Osteocyte (in vitro differentiated cells): ENCODE measurements around the gene MRPL50. TPM values are rescaled to one million over a fixed set of nuclear protein-coding genes. Genes with fewer than 3 reads are reported as not detected.

Experiments used
- DNase-seq: peaks from one replicate; pipeline ENCODE4 v3.0.0; 2021; ENCODE audit warnings: mixed read lengths; ENCODE audit not compliant: unreplicated experiment; ENCODE audit errors: extremely low spot score
- H3K27ac Mint-ChIP-seq: one replicate; pipeline ENCODE4 v1.8.0; 2021; ENCODE audit warnings: mild to moderate bottlenecking, mixed read lengths; ENCODE audit not compliant: unreplicated experiment
- H3K27me3 Mint-ChIP-seq: one replicate; pipeline ENCODE4 v1.8.0; 2021; ENCODE audit warnings: mixed read lengths; ENCODE audit not compliant: unreplicated experiment
- H3K36me3 Mint-ChIP-seq: one replicate; pipeline ENCODE4 v1.8.0; 2021; ENCODE audit warnings: mixed read lengths; ENCODE audit not compliant: unreplicated experiment
- H3K4me1 Mint-ChIP-seq: one replicate; pipeline ENCODE4 v1.8.0; 2021; ENCODE audit warnings: mixed read lengths; ENCODE audit not compliant: unreplicated experiment
- H3K4me3 Mint-ChIP-seq: one replicate; pipeline ENCODE4 v1.8.0; 2021; ENCODE audit warnings: mild to moderate bottlenecking, moderate library complexity, mixed read lengths; ENCODE audit not compliant: unreplicated experiment
- H3K9me3 Mint-ChIP-seq: one replicate; pipeline ENCODE4 v1.8.0; 2021; ENCODE audit warnings: mixed read lengths; ENCODE audit not compliant: unreplicated experiment
- CTCF ChIP-seq: fragments of 200-600 bp; sonication (generic); IDR thresholded peaks from 2 replicates; pipeline ENCODE4 v1.5.0; 2021; ENCODE audit warnings: antibody characterized with exemption, mild to moderate bottlenecking, moderate library complexity
- total RNA-seq: library from RNA; stranded (reverse); gene quantifications from 2 replicates; pipeline ENCODE4 v1.2.1, GENCODE V29; 2021

Gene MRPL50
- total RNA-seq, 1 donor from 2014 or later, result 7.4 TPM

GRCh38 chr9:101350285-101350684 is 48.1 kb downstream of the MRPL50 start:
- Mint-ChIP-seq H3K27ac (no peak overlapping the region), H3K4me3 (no peak overlapping the region), H3K4me1 (no peaks in the 10 kb centered on the region), H3K36me3 (no peaks in the 10 kb centered on the region), H3K9me3 (no peaks in the 10 kb centered on the region), H3K27me3 (peaks cover 18% of the 10 kb centered on the region)
- no peak for TF ChIP-seq CTCF
- no peak for DNase-seq

- Mint-ChIP-seq H3K27me3 (peaks cover 18% of the 10 kb centered on the region), H3K27ac (no peak overlapping the region), H3K4me1 (no peaks in the 10 kb centered on the region), H3K9me3 (no peaks in the 10 kb centered on the region), H3K36me3 (no peaks in the 10 kb centered on the region), H3K4me3 (no peak overlapping the region)
- no peak for TF ChIP-seq CTCF
- DNase-seq, result no peak
These were observed 55.8 kb downstream of the MRPL50 start for GRCh38 chr9:101342595-101342994.

- H3K4me3 Mint-ChIP-seq, result no peak overlapping the region
- no peak for DNase-seq
- H3K4me1 Mint-ChIP-seq, result no peaks in the 10 kb centered on the region
- TF ChIP-seq CTCF, result no peak
- no peaks in the 10 kb centered on the region for H3K36me3 Mint-ChIP-seq
- no peak overlapping the region for H3K27ac Mint-ChIP-seq
- no peaks in the 10 kb centered on the region for H3K9me3 Mint-ChIP-seq
- peaks cover 18% of the 10 kb centered on the region for H3K27me3 Mint-ChIP-seq
These were observed 56.5 kb downstream of the MRPL50 start for GRCh38 chr9:101341958-101342357.

Other genes starting within 250 kb of the MRPL50 start
- 0.13 TPM in 1 of 2 replicates, not detected in the other for gene BAAT, start 13.6 kb downstream of the MRPL50 start, total RNA-seq
- 17.3 and 19.0 TPM in 2 replicates for gene ZNF189, start 233 bp upstream of the MRPL50 start, total RNA-seq
- gene ALDOB, start 37.2 kb upstream of the MRPL50 start, total RNA-seq, result not detected in 2 replicates
- gene RNF20, start 135.2 kb upstream of the MRPL50 start, total RNA-seq, result 52.1 and 54.7 TPM in 2 replicates
- not detected in 2 replicates for gene PPP3R2, start 196.4 kb upstream of the MRPL50 start, total RNA-seq